IMR-90 (cell line): ENCODE results near the gene PTP4A2. TPM values are rescaled to one million over a fixed set of nuclear protein-coding genes. Genes with fewer than 3 reads are reported as not detected.

Source experiments
- ATAC-seq: fragments of 200-7000 bp; cut with Tn5 transposase; 2 replicates; pipeline ENCODE4 v1.9.1; 2020; ENCODE audit warnings: low read depth, mild to moderate bottlenecking, moderate library complexity
- BruUV-seq: library from RNA; stranded (reverse); fragments of 400-500 nt; replicated peaks from 2 replicates; lab custom pipeline; 2021; lab: Mats Ljungman, UMichigan
- CTCF ChIA-PET: fragments of 300-600 bp; formaldehyde crosslinking; extraction: SDS; loops from one replicate; lab custom pipeline; 2021; ENCODE audit warnings: antibody characterized with exemption; lab: Yijun Ruan, JAX
- POLR2A ChIA-PET: fragments of 300-600 bp; sonication (Branson Sonifier 250); formaldehyde crosslinking; loops from one replicate; lab custom pipeline; 2022; ENCODE audit warnings: antibody characterized with exemption; ENCODE audit not compliant: unreplicated experiment; lab: Charles Lee
- DNase-seq: peaks from one replicate; pipeline ENCODE4 v3.0.0; 2013
- H2AFZ ChIP-seq: replicated peaks from 2 replicates; pipeline ENCODE3; 2013; ENCODE audit warnings: low read length, mild to moderate bottlenecking; ENCODE audit not compliant: poor library complexity
- H2AK5ac ChIP-seq: 2 replicates; pipeline ENCODE4 v1.6.1; 2013; ENCODE audit warnings: low read depth, low read length, inconsistent platforms
- H2AK9ac ChIP-seq: replicated peaks from 2 replicates; pipeline ENCODE3; 2013; ENCODE audit warnings: mild to moderate bottlenecking, low read depth, low read length, moderate library complexity; ENCODE audit not compliant: poor library complexity
- H2BK120ac ChIP-seq: 2 replicates; pipeline ENCODE4 v1.6.1; 2013; ENCODE audit warnings: low read depth, low read length, inconsistent platforms
- H2BK15ac ChIP-seq: 3 replicates; pipeline ENCODE4 v1.6.1; 2013; ENCODE audit warnings: low read depth, low read length, inconsistent platforms
- H2BK20ac ChIP-seq: 2 replicates; pipeline ENCODE4 v1.6.1; 2013; ENCODE audit warnings: low read depth, mild to moderate bottlenecking, inconsistent platforms, low read length, moderate library complexity
- H2BK5ac ChIP-seq: 2 replicates; pipeline ENCODE4 v1.6.1; 2013; ENCODE audit warnings: mild to moderate bottlenecking, low read depth, low read length, inconsistent platforms; ENCODE audit not compliant: poor library complexity, severe bottlenecking
- H3K14ac ChIP-seq: replicated peaks from 2 replicates; pipeline ENCODE4 v1.6.1; 2013; ENCODE audit warnings: low read depth, low read length, inconsistent platforms
- H3K18ac ChIP-seq: 2 replicates; pipeline ENCODE4 v1.6.1; 2013; ENCODE audit warnings: low read depth, low read length, control low read depth
- H3K23ac ChIP-seq: 2 replicates; pipeline ENCODE4 v1.6.1; 2013; ENCODE audit warnings: low read depth, low read length, inconsistent platforms
- H3K27ac ChIP-seq: 2 replicates; pipeline ENCODE4 v1.5.1; 2013; ENCODE audit warnings: mild to moderate bottlenecking, control low read depth, low read length; ENCODE audit not compliant: insufficient read depth
- H3K27me3 ChIP-seq: 2 replicates; pipeline ENCODE4 v1.6.1; 2013; ENCODE audit warnings: low read length; ENCODE audit not compliant: control insufficient read depth, insufficient read depth
- H3K36me3 ChIP-seq: 2 replicates; pipeline ENCODE4 v1.6.1; 2013; ENCODE audit warnings: low read length, mixed read lengths; ENCODE audit not compliant: control insufficient read depth, insufficient read depth
- H3K4ac ChIP-seq: 2 replicates; pipeline ENCODE4 v1.6.1; 2013; ENCODE audit warnings: low read depth, low read length, inconsistent platforms
- H3K4me1 ChIP-seq: 2 replicates; pipeline ENCODE4 v1.6.1; 2013; ENCODE audit warnings: low read length, mixed read lengths; ENCODE audit not compliant: control insufficient read depth, insufficient read depth
- H3K4me2 ChIP-seq: 2 replicates; pipeline ENCODE4 v1.6.1; 2013; ENCODE audit warnings: low read depth, mild to moderate bottlenecking, control low read depth, low read length, moderate library complexity
- H3K4me3 ChIP-seq: 2 replicates; pipeline ENCODE4 v1.5.1; 2013; ENCODE audit warnings: low read depth, mild to moderate bottlenecking, control low read depth, low read length, moderate library complexity; ENCODE audit not compliant: insufficient read depth
- H3K56ac ChIP-seq: 2 replicates; pipeline ENCODE4 v1.6.1; 2013; ENCODE audit warnings: low read length, inconsistent platforms; ENCODE audit not compliant: insufficient read depth; ENCODE audit errors: extremely low read depth
- H3K79me1 ChIP-seq, 2 experiments: 2 replicates each; pipeline ENCODE4 v1.6.1; 2013; ENCODE audit warnings: low read length in 2 of 2, inconsistent platforms in 1 of 2, low read depth in 1 of 2
- H3K9ac ChIP-seq: 2 replicates; pipeline ENCODE4 v1.6.1; 2013; ENCODE audit warnings: low read depth, low read length, control low read depth
- H3K9me1 ChIP-seq: 2 replicates; pipeline ENCODE4 v1.6.1; 2013; ENCODE audit warnings: low read length, inconsistent platforms; ENCODE audit not compliant: insufficient read depth
- H3K9me3 ChIP-seq: 2 replicates; pipeline ENCODE4 v1.6.1; 2013; ENCODE audit warnings: low read length; ENCODE audit not compliant: control insufficient read depth, insufficient read depth
- H4K20me1 ChIP-seq: 2 replicates; pipeline ENCODE4 v1.6.1; 2013; ENCODE audit warnings: low read length, inconsistent platforms; ENCODE audit not compliant: insufficient read depth
- H4K5ac ChIP-seq: 2 replicates; pipeline ENCODE4 v1.6.1; 2013; ENCODE audit warnings: mild to moderate bottlenecking, low read depth, low read length, control low read depth
- H4K8ac ChIP-seq, 2 experiments: 2 replicates each; pipeline ENCODE4 v1.6.1; 2013; ENCODE audit warnings: low read depth in 2 of 2, low read length in 2 of 2, control low read depth in 1 of 2, inconsistent platforms in 1 of 2
- H4K91ac ChIP-seq: 2 replicates; pipeline ENCODE4 v1.6.1; 2013; ENCODE audit warnings: low read depth, low read length, inconsistent platforms; ENCODE audit not compliant: insufficient read depth
- CTCF ChIP-seq: conservative IDR thresholded peaks from 2 replicates; pipeline ENCODE4 v1.5.1; 2012; ENCODE audit warnings: mild to moderate bottlenecking, low read depth, low read length, improper control_type of control experiment
- WGBS, 2 experiments: methylation state at CpG; one replicate each; pipeline versions ENCODE4 v1.1.5 to v1.1.7; 2013; ENCODE audit warnings: missing lambda C conversion rate in 2 of 2; ENCODE audit not compliant: insufficient read length in 1 of 2; ENCODE audit errors: extremely low coverage in 2 of 2; 5-methylcytosine and 5-hydroxymethylcytosine counted together
- dilution Hi-C: fragments of 300-500 bp; cut with HindIII; formaldehyde crosslinking; loops from one replicate; pipeline ENCODE4 v1.14.3; 2018; ENCODE audit warnings: low sequenced_read_pairs; ENCODE audit not compliant: unreplicated experiment
- in situ Hi-C: fragments of 300-500 bp; cut with MboI; formaldehyde crosslinking; loops from 3 replicates; pipeline ENCODE4 v1.14.3; 2019; ENCODE audit warnings: low sequenced_read_pairs, inconsistent platforms, mixed read lengths
- intact Hi-C: fragments of 100-400 bp; cut with micrococcal nuclease; formaldehyde crosslinking; loops from 2 replicates; pipeline ENCODE4 v1.10.0; 2022
- polyA plus RNA-seq, 3 experiments: library from polyadenylated mRNA; depleted of rRNA; stranded (reverse); fragments of >200 nt; gene quantifications; 2 replicates each; pipeline ENCODE4 v1.2.3, GENCODE V29; 2012; ENCODE audit warnings: low replicate concordance in 1 of 3
- total RNA-seq: library from RNA; depleted of rRNA; stranded (reverse); fragments of >200 nt; gene quantifications from 2 replicates; pipeline ENCODE4 v1.2.3, GENCODE V29; 2012

The PTP4A2 gene
- total and polyA plus RNA-seq, 2 of the 4 experiments (the other 2 are of a cell fraction) = 135 to 328 TPM

- Histone ChIP-seq H3K18ac (no peak overlapping the region), H2BK15ac (no peak overlapping the region), H4K91ac (no peak overlapping the region), H3K27me3 (peaks cover 2% of the 10 kb centered on the region; the same call in 1 of the 2 replicates), H3K79me1 (no peaks in the 10 kb centered on the region), H3K4me1 (peaks cover 4% of the 10 kb centered on the region), H3K9me1 (peaks cover 4% of the 10 kb centered on the region; the same call in 1 of the 2 replicates), H2BK120ac (no peak overlapping the region), H2BK20ac (no peak overlapping the region), H3K4me2 (no peak overlapping the region), H3K4me3 (no peak overlapping the region), H4K5ac (no peak overlapping the region), H2AK9ac (no peak overlapping the region), H3K27ac (no peak overlapping the region), H4K8ac (no peak overlapping the region), H2BK5ac (no peak overlapping the region), H2AK5ac (no peak overlapping the region), H3K9ac (no peak overlapping the region), H3K14ac (no peak overlapping the region), H3K4ac (no peak overlapping the region), H2AFZ (no peak overlapping the region), H3K9me3 (no peaks in the 10 kb centered on the region), H3K36me3 (no peaks in the 10 kb centered on the region), H4K20me1 (no peaks in the 10 kb centered on the region), H3K56ac (no peak overlapping the region), H3K23ac (no peak overlapping the region)
- no CpG with 5 or more reads among the region's 4 CpGs for WGBS, 2 experiments
- intact Hi-C loops (loop anchor here (10.0 kb wide), 1 partner anchor 53 kb away; no protein-coding TSS in a partner anchor), dilution Hi-C loops (no loop called here), in situ Hi-C loops (loop anchor here (25.0 kb wide), 1 partner anchor 110 kb away; no protein-coding TSS in a partner anchor)
- TF ChIP-seq CTCF = no peak
- no TSS peak for BruUV-seq
- DNase-seq (no peak), ATAC-seq (no peak)
- POLR2A ChIA-PET = no interaction called here
- CTCF ChIA-PET = interaction anchor here (0.7 to 1.4 kb wide), 2 partner anchors 57 to 86 kb away, joined by 3 to 4 read pairs; no protein-coding TSS in a partner anchor
Observed at GRCh38 chr1:31877544-31877943, 60.6 kb downstream of the PTP4A2 start.
